Omental fat pad (tissue), 4 donors: Measurements from ENCODE around the gene ARFGAP2. TPM values are rescaled to one million over a fixed set of nuclear protein-coding genes. Genes with fewer than 3 reads are reported as not detected.
"Not testable (repeated sequence)": the region's sequence is repeated elsewhere in the genome, so short reads cannot be mapped to it uniquely, and the experiment has no call there.

Source experiments
- ATAC-seq: fragments of 150-250 bp; one replicate; pipeline ENCODE4 v1.9.1; 2016; ENCODE audit warnings: mild to moderate bottlenecking, moderate library complexity; ENCODE audit not compliant: low FRiP score
- DNase-seq: peaks from one replicate; pipeline ENCODE4 v3.0.0-alpha.2; 2019; ENCODE audit warnings: low spot score
- total RNA-seq, 4 donors: library from RNA; depleted of rRNA; stranded (reverse); fragments of >200 nt; gene quantifications; one replicate each; pipeline ENCODE4 v1.1.0, GENCODE V29; 2016
- TF ChIP-seq, protein P1 (sequence below), 3 donors: fragments of 450-650 bp; IDR thresholded peaks; one replicate each; pipeline ENCODE4 v1.5.1; 2016 to 2017; ENCODE audit warnings: antibody characterized with exemption in 3 of 3, mild to moderate bottlenecking in 3 of 3, moderate library complexity in 2 of 3

The ARFGAP2 gene
- total RNA-seq, 4 donors from 2014 or later = 82.3 to 179 (median 108) TPM

GRCh38 chr11:47213950-47214565, 37.4 kb upstream of the ARFGAP2 start:
- ATAC-seq = peak; percentile 81
- DNase-seq = peak; percentile 80
- TF ChIP-seq, protein P1, sequence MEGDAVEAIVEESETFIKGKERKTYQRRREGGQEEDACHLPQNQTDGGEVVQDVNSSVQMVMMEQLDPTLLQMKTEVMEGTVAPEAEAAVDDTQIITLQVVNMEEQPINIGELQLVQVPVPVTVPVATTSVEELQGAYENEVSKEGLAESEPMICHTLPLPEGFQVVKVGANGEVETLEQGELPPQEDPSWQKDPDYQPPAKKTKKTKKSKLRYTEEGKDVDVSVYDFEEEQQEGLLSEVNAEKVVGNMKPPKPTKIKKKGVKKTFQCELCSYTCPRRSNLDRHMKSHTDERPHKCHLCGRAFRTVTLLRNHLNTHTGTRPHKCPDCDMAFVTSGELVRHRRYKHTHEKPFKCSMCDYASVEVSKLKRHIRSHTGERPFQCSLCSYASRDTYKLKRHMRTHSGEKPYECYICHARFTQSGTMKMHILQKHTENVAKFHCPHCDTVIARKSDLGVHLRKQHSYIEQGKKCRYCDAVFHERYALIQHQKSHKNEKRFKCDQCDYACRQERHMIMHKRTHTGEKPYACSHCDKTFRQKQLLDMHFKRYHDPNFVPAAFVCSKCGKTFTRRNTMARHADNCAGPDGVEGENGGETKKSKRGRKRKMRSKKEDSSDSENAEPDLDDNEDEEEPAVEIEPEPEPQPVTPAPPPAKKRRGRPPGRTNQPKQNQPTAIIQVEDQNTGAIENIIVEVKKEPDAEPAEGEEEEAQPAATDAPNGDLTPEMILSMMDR (IDR thresholded peaks at IDR 0.05) = no peak

- ATAC-seq (peak; percentile 33), DNase-seq (peak; percentile 24)
- TF ChIP-seq, protein P1 (IDR thresholded peaks at IDR 0.05) = no peak
These were observed 36.3 kb upstream of the ARFGAP2 start for GRCh38 chr11:47212938-47213337.

DNA sequence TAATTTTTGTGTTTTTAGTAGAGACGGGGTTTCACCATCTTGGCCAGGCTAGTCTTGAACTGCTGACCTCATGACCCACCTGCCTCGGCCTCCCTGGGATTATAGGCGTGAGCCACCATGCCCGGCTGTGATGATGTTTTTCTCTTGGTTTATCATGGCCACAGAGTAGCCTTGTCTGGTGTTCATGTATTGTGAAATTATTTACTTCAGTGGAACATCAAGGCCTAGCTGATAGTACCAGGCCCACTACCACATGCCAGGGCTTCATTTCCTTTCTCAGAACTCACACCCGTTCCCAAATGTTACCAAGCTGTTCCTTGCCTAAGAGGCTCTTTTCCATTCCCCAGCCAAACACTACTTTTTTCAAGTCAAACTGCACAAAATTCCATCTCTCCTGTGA, 31.9 kb upstream of the ARFGAP2 start:
- TF ChIP-seq, protein P1 (IDR thresholded peaks at IDR 0.05) = no peak
- ATAC-seq (no peak), DNase-seq (no peak)

- DNase-seq, ATAC-seq: not testable (repeated sequence)
These were observed 31.4 kb upstream of the ARFGAP2 start for GRCh38 chr11:47208008-47208552.

DNA sequence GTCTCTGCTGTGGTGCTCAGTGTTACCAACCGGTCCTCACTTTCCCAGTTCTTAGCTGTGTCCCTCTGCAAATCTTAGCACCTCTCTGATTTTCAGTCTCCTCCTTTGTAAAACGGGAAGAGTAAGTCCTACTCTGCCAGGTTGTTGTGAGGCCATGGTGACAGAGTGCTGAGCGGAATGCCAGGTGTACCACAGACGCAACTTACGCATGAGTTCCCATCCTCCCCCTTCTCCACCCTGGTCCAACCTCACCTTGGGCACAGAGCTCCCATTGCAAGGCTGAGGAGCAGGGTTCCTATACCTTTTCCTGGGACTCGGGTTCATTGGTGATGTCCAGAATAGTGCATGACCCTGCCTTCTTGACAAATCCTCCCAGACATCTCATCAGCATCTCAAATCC, 30.8 kb upstream of the ARFGAP2 start:
- DNase-seq = no peak
- ATAC-seq = no peak
- TF ChIP-seq, protein P1 (IDR thresholded peaks at IDR 0.05) = no peak

DNA sequence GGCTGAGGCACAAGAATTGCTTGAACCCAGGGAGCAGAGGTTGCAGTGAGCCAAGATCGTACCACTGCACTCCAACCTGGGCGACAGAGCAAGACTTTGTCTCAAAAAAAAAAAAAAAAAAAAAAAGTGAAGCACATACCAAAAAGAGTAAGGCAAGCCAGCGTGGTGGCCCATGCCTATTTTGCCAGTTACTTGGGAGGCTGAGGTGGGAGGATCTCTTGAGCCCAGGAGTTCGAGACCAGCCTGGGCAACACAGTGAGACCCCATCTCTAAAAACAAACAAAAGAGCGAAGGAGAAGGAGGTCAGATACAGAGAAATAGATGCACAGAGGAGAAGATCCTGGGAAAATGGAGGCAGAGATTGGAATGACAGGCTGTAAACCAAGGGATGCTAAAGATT, 29.9 kb upstream of the ARFGAP2 start:
- not testable (repeated sequence) for ATAC-seq, DNase-seq

DNA sequence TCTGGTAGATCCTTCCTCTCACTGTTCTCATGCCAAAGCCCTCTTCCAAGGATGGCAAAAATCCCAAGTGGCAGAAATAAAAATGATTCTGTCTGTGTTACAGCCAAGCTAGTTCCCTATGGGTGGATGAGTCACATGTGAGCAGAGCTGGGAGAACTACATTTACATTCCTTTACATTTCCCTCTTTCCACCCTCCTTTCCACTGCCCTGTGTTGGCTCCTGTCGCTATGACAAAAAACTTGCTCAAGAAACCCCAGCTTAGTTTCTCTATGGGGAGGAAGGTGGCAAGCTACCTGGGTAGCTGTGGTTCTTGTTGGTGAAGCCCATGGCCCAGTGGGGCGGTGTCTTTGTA, 27.9 kb upstream of the ARFGAP2 start:
- DNase-seq (no peak), ATAC-seq (peak; percentile 60)
- TF ChIP-seq, protein P1 (IDR thresholded peaks at IDR 0.05) = no peak

- DNase-seq (no peak), ATAC-seq (no peak)
- TF ChIP-seq, protein P1 (IDR thresholded peaks at IDR 0.05) = no peak
These were observed 25.9 kb upstream of the ARFGAP2 start for GRCh38 chr11:47202576-47202975.
